22Rv1 (cell line): ENCODE results near the gene ARHGAP36.

Experiments used
- H3K27ac ChIP-seq: fragments of 450-650 bp; 2 replicates; pipeline ENCODE4 v1.5.1; 2017
- CTCF ChIP-seq: fragments of 450-650 bp; IDR thresholded peaks from 2 replicates; pipeline ENCODE4 v1.5.1; 2017; ENCODE audit warnings: mild to moderate bottlenecking
- ZFX ChIP-seq: fragments of 450-650 bp; IDR thresholded peaks from 2 replicates; pipeline ENCODE4 v1.6.1; 2017; ENCODE audit warnings: antibody characterized with exemption, borderline replicate concordance

The ARHGAP36 gene

GRCh38 chrX:131058136-131058868 lies at the start of gene ARHGAP36:
Gene ARHGAP36 (plus strand): TSS chrX:131058346. CDS start chrX:131081666, 23,320 bp downstream.
- TF ChIP-seq CTCF, result no peak
- no peak for TF ChIP-seq ZFX
- H3K27ac ChIP-seq, result no peak within 1 kb of the TSS

- TF ChIP-seq ZFX (no peak), CTCF (no peak)
- H3K27ac ChIP-seq, result no peak overlapping the region
These were observed 48.0 kb upstream of the ARHGAP36 start for GRCh38 chrX:131010186-131010585.

GRCh38 chrX:131025336-131025735 lies 32.8 kb upstream of the ARHGAP36 start:
- TF ChIP-seq ZFX (no peak), CTCF (no peak)

GRCh38 chrX:131032354-131033230 lies 25.6 kb upstream of the ARHGAP36 start:
- TF ChIP-seq ZFX, result no peak
- no peak for TF ChIP-seq CTCF
- H3K27ac ChIP-seq, result no peak overlapping the region

More at GRCh38 chrX:131025336-131025735, 32.8 kb upstream of the ARHGAP36 start:
- H3K27ac ChIP-seq, result no peak overlapping the region

- no peak overlapping the region for H3K27ac ChIP-seq
- no peak for TF ChIP-seq CTCF
- no peak for TF ChIP-seq ZFX
These were observed 24.1 kb upstream of the ARHGAP36 start for GRCh38 chrX:131034063-131034462.

- H3K27ac ChIP-seq, result no peak overlapping the region
- TF ChIP-seq ZFX (no peak), CTCF (no peak)
These were observed 17.4 kb upstream of the ARHGAP36 start for GRCh38 chrX:131040781-131041180.

GRCh38 chrX:131041667-131042066 lies 16.5 kb upstream of the ARHGAP36 start:
- no peak for TF ChIP-seq CTCF
- TF ChIP-seq ZFX, result no peak
- H3K27ac ChIP-seq, result no peak overlapping the region
